ENCODE measurements around the gene DMRT3. TPM values are rescaled to one million over a fixed set of nuclear protein-coding genes. Genes with fewer than 3 reads are reported as not detected.

The DMRT3 gene
- polyA plus RNA-seq, 3 donors from 2014 or later: not detected

DNA sequence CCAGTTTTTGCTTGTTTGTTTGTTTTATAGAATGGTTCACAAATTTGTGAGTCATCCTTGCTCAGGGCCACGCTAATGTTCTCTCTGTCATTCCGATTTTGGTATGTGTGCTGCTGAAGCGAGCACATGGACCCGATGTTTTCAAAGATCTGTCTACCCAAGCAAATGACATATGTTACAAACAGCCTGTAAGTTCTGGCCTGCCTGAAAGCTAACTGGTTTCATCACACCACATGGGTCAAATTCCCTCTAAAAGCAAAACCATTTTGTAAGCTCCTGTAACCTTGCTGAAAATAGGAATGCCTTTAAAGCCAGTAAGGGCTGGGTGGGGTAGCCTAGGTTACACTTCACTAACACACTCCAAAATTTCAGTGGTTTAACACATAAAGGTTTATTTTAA, 25.4 kb downstream of the DMRT3 start:
- DNase-seq: no peak
- Mint-ChIP-seq H3K27me3 (ENCODE audit: low read depth in 3 of 3) (peaks cover 0 to 7% (median 0%) of the 10 kb centered on the region in 3 donors), H3K4me1 (peaks cover 7 to 11% of the 10 kb centered on the region in 2 donors), H3K36me3 (no peaks in the 10 kb centered on the region), H3K27ac (no peak overlapping the region), H3K9me3 (peaks cover 0 to 3% (median 0%) of the 10 kb centered on the region in 6 donors), H3K4me3 (no peak overlapping the region)

GRCh38 chr9:1002678-1003077, 26.2 kb downstream of the DMRT3 start:
- Mint-ChIP-seq H3K4me1 (peaks cover 7 to 11% of the 10 kb centered on the region in 2 donors), H3K4me3 (no peak overlapping the region), H3K27ac (no peak overlapping the region), H3K36me3 (no peaks in the 10 kb centered on the region), H3K27me3 (ENCODE audit: low read depth in 3 of 3) (peaks cover 0 to 7% (median 0%) of the 10 kb centered on the region in 3 donors), H3K9me3 (peaks cover 0 to 2% (median 0%) of the 10 kb centered on the region in 6 donors)
- no peak for DNase-seq

DNA sequence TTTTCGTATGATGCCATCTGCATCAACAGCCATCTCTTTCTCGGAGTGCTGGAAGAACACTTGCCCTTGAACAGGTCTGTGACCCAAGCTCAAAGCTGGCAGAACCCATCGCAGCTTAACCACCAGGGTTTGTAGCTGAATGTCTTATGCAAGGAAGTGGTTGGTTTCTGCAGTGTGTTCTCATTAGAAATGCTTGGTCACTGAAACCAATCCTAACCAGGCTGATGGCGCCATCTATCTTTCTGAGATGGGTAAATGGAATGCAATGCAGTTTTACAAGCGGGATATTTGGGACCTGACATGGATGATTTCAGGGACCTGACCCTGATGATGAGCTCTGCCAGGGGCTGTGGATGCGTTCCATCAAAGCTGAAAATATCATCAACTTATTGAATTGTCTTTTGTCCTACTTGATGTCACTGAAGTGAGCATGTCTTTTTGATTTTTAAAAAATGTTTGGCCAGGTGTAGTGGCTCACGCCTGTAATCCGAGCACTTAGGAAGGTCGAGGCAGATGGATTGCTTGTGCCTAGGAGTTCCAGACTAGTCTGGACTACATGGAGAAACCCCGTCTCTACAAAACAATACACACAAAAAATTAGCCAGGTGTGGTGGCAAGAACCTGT, 28.7 kb downstream of the DMRT3 start:
- H3K4me1 Mint-ChIP-seq: peaks cover 5 to 7% of the 10 kb centered on the region in 2 donors
- no peak overlapping the region for H3K4me3 Mint-ChIP-seq
- DNase-seq: peak in 2 of 3 donors; percentile 21 to 28
- peaks cover 0 to 7% (median 2%) of the 10 kb centered on the region in 3 donors for H3K27me3 Mint-ChIP-seq (ENCODE audit: low read depth in 3 of 3)
- no peak overlapping the region for H3K27ac Mint-ChIP-seq
- no peaks in the 10 kb centered on the region for H3K9me3 Mint-ChIP-seq
- no peaks in the 10 kb centered on the region for H3K36me3 Mint-ChIP-seq

DNA sequence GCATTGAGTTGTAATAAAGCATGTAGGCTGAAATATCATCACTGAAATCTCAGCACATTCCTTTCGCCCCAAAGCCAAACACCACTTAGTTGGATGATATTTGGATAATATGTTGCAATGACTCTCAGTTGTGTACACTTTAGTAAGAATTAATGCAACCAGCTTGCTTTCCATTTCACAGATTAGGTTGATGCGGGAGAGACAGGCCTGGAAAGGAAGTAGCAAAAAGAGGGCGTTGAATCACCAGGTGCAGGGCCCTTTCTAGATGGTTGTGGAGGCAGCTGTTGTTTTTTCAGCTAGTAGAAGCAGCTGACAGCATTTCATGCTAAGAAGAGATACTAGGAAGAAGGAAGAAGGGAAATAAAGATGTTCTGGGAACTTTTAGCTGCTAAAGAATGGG, 30.9 kb downstream of the DMRT3 start:
- H3K27ac Mint-ChIP-seq: no peak overlapping the region
- H3K27me3 Mint-ChIP-seq (ENCODE audit: low read depth in 3 of 3): peaks cover 0 to 7% (median 2%) of the 10 kb centered on the region in 3 donors
- peaks cover 5 to 7% of the 10 kb centered on the region in 2 donors for H3K4me1 Mint-ChIP-seq
- no peaks in the 10 kb centered on the region for H3K9me3 Mint-ChIP-seq
- no peak overlapping the region for H3K4me3 Mint-ChIP-seq
- no peaks in the 10 kb centered on the region for H3K36me3 Mint-ChIP-seq
- no peak for DNase-seq

DNA sequence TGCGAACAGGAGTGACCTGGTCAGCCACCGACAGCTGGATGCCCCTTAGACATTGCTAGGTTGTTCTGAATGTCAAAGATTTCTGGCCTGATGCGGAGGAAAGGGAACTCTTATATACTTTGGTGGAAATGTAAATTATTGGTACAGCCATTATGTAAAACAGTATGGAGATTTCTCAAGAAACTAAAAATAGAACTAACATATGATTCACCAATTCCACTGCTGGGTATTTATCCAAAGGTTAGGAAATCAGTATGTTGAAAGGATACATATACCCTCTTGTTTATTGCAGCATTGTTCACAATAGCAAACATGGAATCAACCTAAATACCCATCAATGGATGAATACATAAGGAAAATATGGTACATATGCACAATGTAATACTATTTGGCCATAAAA, 31.8 kb downstream of the DMRT3 start:
- DNase-seq: no peak
- peaks cover 0 to 7% (median 2%) of the 10 kb centered on the region in 3 donors for H3K27me3 Mint-ChIP-seq (ENCODE audit: low read depth in 3 of 3)
- H3K4me3 Mint-ChIP-seq: no peak overlapping the region
- H3K36me3 Mint-ChIP-seq: no peaks in the 10 kb centered on the region
- no peaks in the 10 kb centered on the region for H3K9me3 Mint-ChIP-seq
- no peak overlapping the region for H3K27ac Mint-ChIP-seq
- peaks cover 5 to 7% of the 10 kb centered on the region in 2 donors for H3K4me1 Mint-ChIP-seq

GRCh38 chr9:1009101-1009707, 32.7 kb downstream of the DMRT3 start:
- H3K4me1 Mint-ChIP-seq: peaks cover 5 to 7% of the 10 kb centered on the region in 2 donors
- peaks cover 0 to 7% (median 3%) of the 10 kb centered on the region in 3 donors for H3K27me3 Mint-ChIP-seq (ENCODE audit: low read depth in 3 of 3)
- peak; percentile 59 to 63 (median 60) for DNase-seq
- H3K27ac Mint-ChIP-seq: no peak overlapping the region
- no peaks in the 10 kb centered on the region for H3K9me3 Mint-ChIP-seq
- no peaks in the 10 kb centered on the region for H3K36me3 Mint-ChIP-seq
- H3K4me3 Mint-ChIP-seq: no peak overlapping the region

DNA sequence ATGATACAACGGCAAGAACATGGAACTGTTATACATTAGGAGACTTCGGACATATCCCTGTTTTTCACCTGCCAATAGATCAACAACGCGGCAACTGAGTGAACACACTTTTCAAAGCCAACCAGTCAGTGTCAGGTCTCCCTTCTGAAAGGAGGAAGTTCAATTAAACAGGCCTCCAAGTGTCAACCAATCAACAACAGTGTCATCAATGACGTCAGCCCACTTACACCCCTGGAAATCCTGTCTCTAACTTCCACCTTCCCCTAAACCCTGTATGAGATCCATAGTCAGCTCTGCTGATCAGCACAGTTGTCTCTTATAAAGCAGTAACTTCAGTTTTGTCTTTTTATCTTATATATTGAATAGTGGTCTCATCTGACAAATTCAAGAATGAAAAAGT, 36.6 kb downstream of the DMRT3 start:
- no peaks in the 10 kb centered on the region for H3K36me3 Mint-ChIP-seq
- no peak for DNase-seq
- H3K4me3 Mint-ChIP-seq: no peak overlapping the region
- no peak overlapping the region for H3K27ac Mint-ChIP-seq
- H3K4me1 Mint-ChIP-seq: no peaks in the 10 kb centered on the region
- no peaks in the 10 kb centered on the region for H3K9me3 Mint-ChIP-seq
- H3K27me3 Mint-ChIP-seq (ENCODE audit: low read depth in 3 of 3): peaks cover 1 to 11% (median 4%) of the 10 kb centered on the region in 3 donors

GRCh38 chr9:1014225-1014624, 37.8 kb downstream of the DMRT3 start:
- Mint-ChIP-seq H3K4me1 (no peaks in the 10 kb centered on the region), H3K27ac (no peak overlapping the region), H3K36me3 (no peaks in the 10 kb centered on the region), H3K27me3 (ENCODE audit: low read depth in 3 of 3) (peaks cover 3 to 13% (median 4%) of the 10 kb centered on the region in 3 donors), H3K4me3 (no peak overlapping the region), H3K9me3 (peaks cover 0 to 1% (median 0%) of the 10 kb centered on the region in 6 donors)
- DNase-seq: no peak

DNA sequence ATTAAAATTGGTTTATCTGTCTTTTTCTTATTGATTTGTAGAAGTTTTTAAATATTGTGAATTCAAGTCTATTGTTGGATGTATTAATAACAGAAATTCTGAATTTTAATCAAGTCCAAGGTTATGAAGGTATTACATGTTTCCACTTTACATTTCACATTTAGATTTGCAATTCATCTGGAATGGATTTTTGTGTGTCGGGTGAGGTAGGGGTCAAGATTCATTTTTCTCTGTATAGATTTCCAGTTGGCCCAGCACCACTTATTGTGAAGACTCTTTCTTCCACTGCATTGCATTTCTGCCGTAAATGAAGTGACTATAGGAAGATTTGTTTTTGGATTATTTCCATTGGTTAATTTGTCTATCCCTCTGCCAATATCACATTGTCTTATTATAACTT, 38.2 kb downstream of the DMRT3 start:
- Mint-ChIP-seq H3K27ac (no peak overlapping the region), H3K9me3 (peaks cover 0 to 1% (median 0%) of the 10 kb centered on the region in 6 donors), H3K4me3 (no peak overlapping the region), H3K27me3 (ENCODE audit: low read depth in 3 of 3) (peaks cover 3 to 12% (median 4%) of the 10 kb centered on the region in 3 donors), H3K36me3 (no peaks in the 10 kb centered on the region), H3K4me1 (no peaks in the 10 kb centered on the region)
- DNase-seq: no peak

GRCh38 chr9:1018121-1018520, 41.7 kb downstream of the DMRT3 start:
- Mint-ChIP-seq H3K36me3 (peaks cover 0 to 2% (median 0%) of the 10 kb centered on the region in 3 donors), H3K27ac (no peak overlapping the region), H3K27me3 (ENCODE audit: low read depth in 3 of 3) (peaks cover 9 to 16% (median 13%) of the 10 kb centered on the region in 3 donors), H3K9me3 (peaks cover 0 to 3% (median under 1%) of the 10 kb centered on the region in 6 donors), H3K4me3 (no peak overlapping the region), H3K4me1 (no peaks in the 10 kb centered on the region)
- DNase-seq: no peak

- DNase-seq: no peak
- H3K27me3 Mint-ChIP-seq (ENCODE audit: low read depth in 3 of 3): peaks cover 5 to 13% (median 10%) of the 10 kb centered on the region in 3 donors
- no peak overlapping the region for H3K27ac Mint-ChIP-seq
- H3K36me3 Mint-ChIP-seq: peaks cover 0 to 3% (median 0%) of the 10 kb centered on the region in 3 donors
- H3K9me3 Mint-ChIP-seq: peaks cover 0 to 4% (median 0%) of the 10 kb centered on the region in 6 donors
- no peak overlapping the region for H3K4me3 Mint-ChIP-seq
- H3K4me1 Mint-ChIP-seq: no peaks in the 10 kb centered on the region
Observed at GRCh38 chr9:1024112-1024511, 47.7 kb downstream of the DMRT3 start.

DNA sequence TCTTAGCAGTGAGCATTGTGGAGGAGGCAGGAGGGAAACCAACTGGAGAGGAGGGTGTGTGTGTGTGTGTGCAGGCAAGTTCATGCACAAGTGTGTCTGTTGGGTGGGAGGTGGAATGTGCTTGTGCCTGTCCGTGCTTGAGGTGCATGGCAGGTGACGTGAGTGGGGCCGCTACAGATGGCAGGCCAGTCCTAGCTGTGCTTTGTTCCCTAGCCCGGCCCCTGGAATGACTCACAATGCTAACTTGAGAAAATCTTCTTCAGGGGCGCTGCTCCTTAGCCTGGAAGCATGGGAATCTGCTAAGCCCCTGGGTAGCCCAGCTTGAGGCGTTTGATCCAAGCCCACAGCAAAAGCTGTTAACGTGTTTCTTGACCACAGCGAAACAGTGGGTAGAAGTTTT, 48.7 kb downstream of the DMRT3 start:
- peaks cover 0 to 4% (median 0%) of the 10 kb centered on the region in 6 donors for H3K9me3 Mint-ChIP-seq
- H3K27me3 Mint-ChIP-seq (ENCODE audit: low read depth in 3 of 3): peaks cover 5 to 12% (median 10%) of the 10 kb centered on the region in 3 donors
- H3K4me1 Mint-ChIP-seq: no peaks in the 10 kb centered on the region
- DNase-seq: no peak
- no peak overlapping the region for H3K27ac Mint-ChIP-seq
- peaks cover 0 to 3% (median 0%) of the 10 kb centered on the region in 3 donors for H3K36me3 Mint-ChIP-seq
- H3K4me3 Mint-ChIP-seq: no peak overlapping the region

GRCh38 chr9:1026219-1026618, 49.8 kb downstream of the DMRT3 start:
- H3K4me1 Mint-ChIP-seq: no peaks in the 10 kb centered on the region
- H3K9me3 Mint-ChIP-seq: peaks cover 0 to 4% (median 0%) of the 10 kb centered on the region in 6 donors
- H3K27me3 Mint-ChIP-seq (ENCODE audit: low read depth in 3 of 3): peaks cover 2 to 8% (median 2%) of the 10 kb centered on the region in 3 donors
- H3K4me3 Mint-ChIP-seq: no peak overlapping the region
- H3K27ac Mint-ChIP-seq: no peak overlapping the region
- H3K36me3 Mint-ChIP-seq: peaks cover 0 to 3% (median 0%) of the 10 kb centered on the region in 3 donors
- no peak for DNase-seq

DNA sequence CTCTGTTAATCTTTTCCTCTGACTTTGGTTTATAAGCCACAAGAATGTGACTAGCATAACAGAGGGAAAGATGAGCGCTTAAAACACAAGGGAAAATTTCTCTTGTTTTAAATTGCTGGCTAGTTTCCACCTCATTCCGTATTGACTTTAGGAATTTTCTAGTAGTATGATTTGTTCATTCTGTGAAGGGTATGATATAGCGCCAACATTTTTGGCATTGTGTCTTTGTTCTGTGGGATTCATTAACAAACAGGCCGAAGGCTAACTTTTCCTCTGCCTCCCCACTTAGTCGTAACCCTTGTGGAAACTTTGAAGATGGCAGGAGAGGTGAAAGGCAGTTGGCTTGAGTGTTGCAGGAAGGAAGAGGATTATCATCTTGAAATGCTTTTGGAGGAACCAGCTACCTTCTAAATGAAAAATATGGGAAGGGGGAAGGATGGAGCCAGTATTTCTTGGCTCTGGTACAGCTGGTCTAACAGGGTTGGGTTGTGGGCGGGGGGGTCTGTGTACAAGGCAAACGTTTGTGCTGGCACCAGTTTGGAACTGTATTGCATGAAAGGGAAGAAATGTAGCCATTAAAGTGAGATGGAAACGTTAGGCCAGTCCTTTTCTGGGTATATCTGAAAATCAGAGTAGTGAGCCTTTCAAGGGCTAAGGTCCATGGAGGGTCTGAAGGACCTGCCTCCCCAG, 52.2 kb downstream of the DMRT3 start:
- no peak for DNase-seq
- Mint-ChIP-seq H3K27ac (no peak overlapping the region), H3K4me1 (no peaks in the 10 kb centered on the region), H3K27me3 (ENCODE audit: low read depth in 3 of 3) (peaks cover 0 to 8% (median 2%) of the 10 kb centered on the region in 3 donors), H3K4me3 (no peak overlapping the region), H3K9me3 (no peaks in the 10 kb centered on the region), H3K36me3 (no peaks in the 10 kb centered on the region)

Data from immature natural killer cell (primary cell).